AG10803 (cell line): Measurements from ENCODE around the gene FARP2.
"Not testable (repeated sequence)": the region's sequence is repeated elsewhere in the genome, so short reads cannot be mapped to it uniquely, and the experiment has no call there.

Experiments used
- DNase-seq: peaks from one replicate; pipeline ENCODE4 v3.0.0; 2010; ENCODE audit warnings: low read depth
- H3K4me3 ChIP-seq: 2 replicates; pipeline ENCODE4 v1.5.1; 2011; ENCODE audit warnings: mild to moderate bottlenecking, low read length, control low read depth
- TF ChIP-seq, protein P1 (sequence below): conservative IDR thresholded peaks from 2 replicates; pipeline ENCODE4 v1.5.1; 2011; ENCODE audit warnings: mild to moderate bottlenecking, low read length, control low read depth, inconsistent platforms

The FARP2 gene

DNA sequence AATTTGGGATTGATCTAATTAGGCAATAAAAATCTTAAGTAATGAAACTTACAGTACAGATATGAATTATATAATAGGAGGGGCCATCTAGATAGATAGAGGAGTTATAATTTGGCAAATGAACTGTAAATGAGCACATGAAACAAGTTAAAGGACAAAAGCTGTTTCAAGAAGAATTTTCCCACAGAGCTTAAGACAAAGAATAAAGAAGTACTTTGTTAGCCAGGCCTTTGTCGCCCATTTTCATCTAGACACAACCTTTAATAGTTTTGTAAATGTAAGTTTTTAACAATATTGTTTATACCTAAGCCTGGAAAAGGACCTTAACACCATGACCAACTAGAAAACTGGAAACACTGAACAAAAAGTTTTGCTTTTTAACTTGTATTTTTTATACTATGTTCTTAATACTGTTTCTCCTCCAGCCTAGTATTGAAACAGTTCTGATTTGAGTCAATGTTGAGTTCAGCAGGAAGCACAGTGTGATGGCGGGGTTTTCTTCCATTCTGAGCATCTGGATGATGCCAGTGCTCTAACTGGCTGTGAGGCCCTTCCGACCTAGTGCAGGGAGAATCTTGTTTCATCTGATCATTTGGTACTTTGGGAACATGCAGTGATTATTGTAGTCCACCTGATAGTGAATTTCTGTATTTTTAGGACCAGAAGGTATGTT is 37.6 kb downstream of the FARP2 start:
- no peak overlapping the region for H3K4me3 ChIP-seq
- no peak for DNase-seq
- TF ChIP-seq, protein P1, sequence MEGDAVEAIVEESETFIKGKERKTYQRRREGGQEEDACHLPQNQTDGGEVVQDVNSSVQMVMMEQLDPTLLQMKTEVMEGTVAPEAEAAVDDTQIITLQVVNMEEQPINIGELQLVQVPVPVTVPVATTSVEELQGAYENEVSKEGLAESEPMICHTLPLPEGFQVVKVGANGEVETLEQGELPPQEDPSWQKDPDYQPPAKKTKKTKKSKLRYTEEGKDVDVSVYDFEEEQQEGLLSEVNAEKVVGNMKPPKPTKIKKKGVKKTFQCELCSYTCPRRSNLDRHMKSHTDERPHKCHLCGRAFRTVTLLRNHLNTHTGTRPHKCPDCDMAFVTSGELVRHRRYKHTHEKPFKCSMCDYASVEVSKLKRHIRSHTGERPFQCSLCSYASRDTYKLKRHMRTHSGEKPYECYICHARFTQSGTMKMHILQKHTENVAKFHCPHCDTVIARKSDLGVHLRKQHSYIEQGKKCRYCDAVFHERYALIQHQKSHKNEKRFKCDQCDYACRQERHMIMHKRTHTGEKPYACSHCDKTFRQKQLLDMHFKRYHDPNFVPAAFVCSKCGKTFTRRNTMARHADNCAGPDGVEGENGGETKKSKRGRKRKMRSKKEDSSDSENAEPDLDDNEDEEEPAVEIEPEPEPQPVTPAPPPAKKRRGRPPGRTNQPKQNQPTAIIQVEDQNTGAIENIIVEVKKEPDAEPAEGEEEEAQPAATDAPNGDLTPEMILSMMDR: no peak

GRCh38 chr2:241396809-241397208 is 40.7 kb downstream of the FARP2 start:
- H3K4me3 ChIP-seq, DNase-seq: not testable (repeated sequence)

DNA sequence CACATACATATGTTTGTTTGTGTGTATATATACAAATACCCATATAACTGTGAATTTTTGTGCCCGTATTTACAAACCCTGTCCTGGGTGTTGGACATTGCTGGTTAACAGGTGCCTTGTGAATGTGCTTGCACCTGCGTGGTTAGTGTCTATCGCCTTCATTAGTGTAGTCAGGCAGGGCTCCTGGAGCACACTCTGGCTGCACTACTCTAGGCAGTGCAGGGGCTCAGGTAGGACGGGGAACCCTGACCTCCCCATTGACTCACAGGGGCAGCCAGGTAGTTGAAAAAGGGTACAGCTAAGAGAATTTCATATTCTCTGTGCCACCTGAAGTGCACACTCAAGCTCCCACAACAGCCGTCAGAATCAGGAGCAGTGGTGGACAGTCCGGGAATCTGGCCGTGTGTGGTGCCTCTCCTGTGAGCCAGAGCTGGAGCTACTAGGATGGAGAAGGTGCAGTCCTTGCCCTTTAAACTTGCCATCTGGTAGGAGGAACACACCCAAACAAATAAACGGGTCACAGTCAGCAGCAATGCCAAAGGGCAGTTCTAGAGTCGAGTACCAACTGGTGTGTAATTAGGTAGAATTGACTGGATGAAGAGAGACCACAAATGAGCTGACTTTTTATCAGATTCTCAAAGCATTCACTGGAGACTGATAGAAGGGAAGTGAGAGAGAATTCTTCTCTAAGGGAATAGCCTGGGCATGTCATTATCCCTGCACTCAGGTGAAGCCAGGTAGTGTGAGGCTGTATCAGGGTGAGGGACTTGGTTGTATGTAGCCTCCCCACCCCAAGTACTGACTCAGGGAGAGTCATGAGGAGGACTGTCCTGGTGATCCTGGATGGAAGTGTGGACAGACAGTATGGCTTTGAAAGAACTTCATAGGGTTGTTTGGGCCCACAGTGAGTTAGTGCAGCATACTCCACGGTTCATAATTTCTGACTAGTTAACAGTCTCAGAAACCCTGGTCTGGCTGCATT is 44.1 kb downstream of the FARP2 start:
- H3K4me3 ChIP-seq: no peak overlapping the region
- TF ChIP-seq, protein P1: no peak
- DNase-seq: no peak

- no peak overlapping the region for H3K4me3 ChIP-seq
- no peak for DNase-seq
- TF ChIP-seq, protein P1: no peak
These were observed 52.8 kb downstream of the FARP2 start for GRCh38 chr2:241408849-241409248.

GRCh38 chr2:241410739-241411176 is 54.7 kb downstream of the FARP2 start:
- TF ChIP-seq, protein P1: no peak
- no peak overlapping the region for H3K4me3 ChIP-seq
- no peak for DNase-seq

GRCh38 chr2:241412144-241412543 is 56.1 kb downstream of the FARP2 start:
- no peak overlapping the region for H3K4me3 ChIP-seq
- DNase-seq: peak; percentile 9
- TF ChIP-seq, protein P1: no peak

DNA sequence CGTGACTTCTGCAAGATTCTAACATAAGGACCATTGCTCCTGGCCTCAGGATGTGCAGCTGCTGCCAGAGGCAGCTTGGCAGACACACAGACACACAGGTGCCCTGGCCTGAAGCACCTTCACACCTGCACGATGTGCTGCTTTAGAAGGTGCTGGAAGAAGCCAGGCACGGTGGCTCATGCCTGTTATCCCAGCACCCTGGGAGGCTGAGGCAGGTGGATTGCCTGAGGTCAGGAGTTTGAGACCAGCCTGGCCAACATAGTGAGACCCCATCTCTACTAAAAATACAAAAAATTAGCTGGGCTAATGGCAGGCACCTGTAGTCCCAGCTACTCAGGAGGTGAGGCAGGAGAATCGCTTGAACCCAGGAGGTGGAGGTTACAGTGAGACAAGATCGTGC is 57.4 kb downstream of the FARP2 start:
- DNase-seq, H3K4me3 ChIP-seq: not testable (repeated sequence)

- TF ChIP-seq, protein P1: no peak
- no peak overlapping the region for H3K4me3 ChIP-seq
- DNase-seq: no peak
These were observed 58.0 kb downstream of the FARP2 start for GRCh38 chr2:241413929-241414580.
